ENCODE results near the gene TTC21B.

DNA sequence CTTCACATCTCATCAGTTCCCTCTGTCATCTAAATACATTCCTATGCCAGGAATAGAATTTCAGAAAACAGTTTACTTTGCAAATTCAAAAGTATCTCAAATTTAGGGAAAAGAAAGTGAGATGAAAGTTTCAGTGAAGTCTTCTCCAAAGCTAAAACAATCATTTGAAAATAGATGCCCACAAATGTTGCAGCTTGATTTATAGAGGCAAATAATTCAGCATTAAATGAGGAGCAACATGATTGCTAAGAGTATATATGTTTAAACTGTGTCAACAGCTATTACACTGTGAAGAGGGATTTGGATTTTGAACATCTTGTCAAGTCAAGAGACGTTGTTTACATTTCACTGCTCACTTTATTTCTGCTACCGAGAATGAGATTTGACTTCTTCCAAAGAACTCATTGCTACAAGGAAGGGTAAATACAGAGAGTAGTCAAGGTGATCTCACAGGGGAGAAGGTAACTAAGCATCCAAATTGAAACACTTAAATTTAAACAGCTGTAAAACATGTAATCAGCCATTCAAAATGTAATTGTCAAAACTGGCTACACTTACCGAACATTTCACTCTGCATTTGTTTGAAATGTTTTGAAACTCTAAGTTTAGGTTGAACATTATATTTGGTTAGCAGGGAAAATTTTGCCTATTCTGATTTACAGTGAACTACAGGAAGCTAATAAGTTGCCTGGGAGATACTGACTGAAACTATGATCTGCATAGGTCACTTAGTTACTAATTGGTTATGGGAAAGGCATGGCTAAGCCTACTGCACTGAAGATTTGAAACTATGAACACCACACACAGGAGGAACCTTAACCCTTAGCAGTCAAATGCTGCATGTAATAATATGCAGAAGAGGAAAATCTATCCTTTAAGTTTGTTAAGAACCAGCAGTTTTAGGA lies 126.3 kb downstream of the TTC21B start:
- TF ChIP-seq, protein P1, sequence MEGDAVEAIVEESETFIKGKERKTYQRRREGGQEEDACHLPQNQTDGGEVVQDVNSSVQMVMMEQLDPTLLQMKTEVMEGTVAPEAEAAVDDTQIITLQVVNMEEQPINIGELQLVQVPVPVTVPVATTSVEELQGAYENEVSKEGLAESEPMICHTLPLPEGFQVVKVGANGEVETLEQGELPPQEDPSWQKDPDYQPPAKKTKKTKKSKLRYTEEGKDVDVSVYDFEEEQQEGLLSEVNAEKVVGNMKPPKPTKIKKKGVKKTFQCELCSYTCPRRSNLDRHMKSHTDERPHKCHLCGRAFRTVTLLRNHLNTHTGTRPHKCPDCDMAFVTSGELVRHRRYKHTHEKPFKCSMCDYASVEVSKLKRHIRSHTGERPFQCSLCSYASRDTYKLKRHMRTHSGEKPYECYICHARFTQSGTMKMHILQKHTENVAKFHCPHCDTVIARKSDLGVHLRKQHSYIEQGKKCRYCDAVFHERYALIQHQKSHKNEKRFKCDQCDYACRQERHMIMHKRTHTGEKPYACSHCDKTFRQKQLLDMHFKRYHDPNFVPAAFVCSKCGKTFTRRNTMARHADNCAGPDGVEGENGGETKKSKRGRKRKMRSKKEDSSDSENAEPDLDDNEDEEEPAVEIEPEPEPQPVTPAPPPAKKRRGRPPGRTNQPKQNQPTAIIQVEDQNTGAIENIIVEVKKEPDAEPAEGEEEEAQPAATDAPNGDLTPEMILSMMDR (IDR thresholded peaks at IDR 0.05), result no peak
- no peak for TF ChIP-seq POLR2A (IDR thresholded peaks at IDR 0.05)
